RWPE1 (cell line): ENCODE results near the gene SLC25A38.
A peak's percentile ranks its signal among the peaks of the same experiment; 100 is the strongest.
"Not testable (repeated sequence)": the region's sequence is repeated elsewhere in the genome, so short reads cannot be mapped to it uniquely, and the experiment has no call there.

Experiments used
- CTCF ChIA-PET: fragments of 350-600 bp; sonication (Branson Sonifier 250); formaldehyde crosslinking; extraction: SDS; loops from one replicate; lab custom pipeline; 2021; lab: Yijun Ruan, JAX
- POLR2A ChIA-PET: fragments of 400-600 bp; formaldehyde crosslinking; extraction: SDS; loops from one replicate; lab custom pipeline; 2020; ENCODE audit warnings: antibody characterized with exemption; ENCODE audit not compliant: low non-redundant PET; lab: Yijun Ruan, JAX
- DNase-seq: peaks from one replicate; pipeline ENCODE4 v3.0.0; 2012; ENCODE audit warnings: low spot score
- H3K27ac ChIP-seq: fragments of 450-650 bp; 2 replicates; pipeline ENCODE4 v1.5.1; 2017
- TF ChIP-seq, protein P1 (sequence below): fragments of 450-650 bp; conservative IDR thresholded peaks from 2 replicates; pipeline ENCODE4 v1.5.1; 2017; ENCODE audit warnings: low read depth, mild to moderate bottlenecking

Gene SLC25A38

DNA sequence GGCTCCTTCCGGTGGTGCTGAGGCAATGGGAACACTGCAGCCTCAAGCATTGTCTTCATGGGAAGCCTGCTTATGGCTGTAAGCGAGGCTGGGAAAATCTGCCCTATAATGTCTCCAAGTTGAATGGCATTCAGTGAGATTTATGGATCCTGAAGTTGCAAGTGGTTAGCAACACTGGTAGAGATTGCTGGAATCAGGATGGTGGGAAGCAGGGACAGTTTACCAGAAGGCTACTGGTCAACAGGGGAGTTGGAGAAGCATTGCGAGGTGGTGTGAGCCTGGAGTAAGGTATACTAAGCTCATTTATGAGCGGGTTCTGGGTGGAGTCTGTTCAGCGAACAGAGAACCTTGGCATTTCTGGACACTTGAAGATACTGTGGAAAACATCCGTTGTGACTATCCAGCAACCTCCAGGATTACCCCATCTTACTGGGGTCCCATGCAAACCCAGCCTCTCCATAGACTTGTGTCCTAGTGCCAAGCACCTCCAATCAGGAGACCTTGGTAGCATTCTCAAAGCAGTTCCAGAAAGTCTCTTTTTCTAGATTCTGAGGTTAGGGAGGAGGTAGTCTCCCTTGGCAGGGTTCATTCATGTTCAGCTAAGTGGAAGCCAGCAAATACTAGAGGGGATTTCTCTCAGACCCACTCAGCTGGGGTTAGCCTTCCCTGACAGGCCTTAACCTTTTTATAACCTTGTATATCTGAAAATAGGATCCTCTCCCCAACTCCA, 30.7 kb downstream of the SLC25A38 start:
- TF ChIP-seq, protein P1, sequence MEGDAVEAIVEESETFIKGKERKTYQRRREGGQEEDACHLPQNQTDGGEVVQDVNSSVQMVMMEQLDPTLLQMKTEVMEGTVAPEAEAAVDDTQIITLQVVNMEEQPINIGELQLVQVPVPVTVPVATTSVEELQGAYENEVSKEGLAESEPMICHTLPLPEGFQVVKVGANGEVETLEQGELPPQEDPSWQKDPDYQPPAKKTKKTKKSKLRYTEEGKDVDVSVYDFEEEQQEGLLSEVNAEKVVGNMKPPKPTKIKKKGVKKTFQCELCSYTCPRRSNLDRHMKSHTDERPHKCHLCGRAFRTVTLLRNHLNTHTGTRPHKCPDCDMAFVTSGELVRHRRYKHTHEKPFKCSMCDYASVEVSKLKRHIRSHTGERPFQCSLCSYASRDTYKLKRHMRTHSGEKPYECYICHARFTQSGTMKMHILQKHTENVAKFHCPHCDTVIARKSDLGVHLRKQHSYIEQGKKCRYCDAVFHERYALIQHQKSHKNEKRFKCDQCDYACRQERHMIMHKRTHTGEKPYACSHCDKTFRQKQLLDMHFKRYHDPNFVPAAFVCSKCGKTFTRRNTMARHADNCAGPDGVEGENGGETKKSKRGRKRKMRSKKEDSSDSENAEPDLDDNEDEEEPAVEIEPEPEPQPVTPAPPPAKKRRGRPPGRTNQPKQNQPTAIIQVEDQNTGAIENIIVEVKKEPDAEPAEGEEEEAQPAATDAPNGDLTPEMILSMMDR: no peak
- POLR2A ChIA-PET: no interaction called here
- CTCF ChIA-PET: interaction anchor here (0.6 kb wide), 1 partner anchor 36 kb away, joined by 3 read pairs; no protein-coding TSS in a partner anchor
- no peak for DNase-seq
- H3K27ac ChIP-seq: peak overlapping the region; percentile 67

DNA sequence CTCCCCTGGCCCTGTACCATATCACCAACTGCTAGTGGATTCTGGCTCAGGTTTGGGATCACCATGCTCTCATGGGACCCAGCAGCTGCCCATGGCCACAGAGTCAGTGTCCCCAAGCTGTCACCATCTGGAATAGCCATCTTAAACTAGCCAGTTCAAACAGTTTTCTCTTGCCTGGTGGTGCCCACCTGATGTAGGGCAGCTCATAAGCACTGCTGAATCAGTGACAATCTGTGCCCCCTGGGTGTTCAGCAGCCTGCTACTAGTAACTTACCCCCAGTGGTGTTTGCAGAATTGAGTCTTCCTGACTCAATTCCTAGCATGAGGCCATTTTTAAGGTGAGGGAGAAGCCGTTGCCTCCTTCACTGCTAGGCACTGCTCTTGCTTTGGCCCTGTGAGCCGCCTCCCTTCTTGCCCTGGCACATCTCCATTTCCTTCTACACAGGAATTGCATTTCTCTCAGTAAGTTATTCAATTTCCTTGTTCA, 31.3 kb downstream of the SLC25A38 start:
- H3K27ac ChIP-seq: peak overlapping the region; percentile 67
- ChIA-PET CTCF (interaction anchor here (0.6 kb wide), 1 partner anchor 37 kb away, joined by 3 read pairs; no protein-coding TSS in a partner anchor), POLR2A (no interaction called here)
- TF ChIP-seq, protein P1: no peak
- no peak for DNase-seq

DNA sequence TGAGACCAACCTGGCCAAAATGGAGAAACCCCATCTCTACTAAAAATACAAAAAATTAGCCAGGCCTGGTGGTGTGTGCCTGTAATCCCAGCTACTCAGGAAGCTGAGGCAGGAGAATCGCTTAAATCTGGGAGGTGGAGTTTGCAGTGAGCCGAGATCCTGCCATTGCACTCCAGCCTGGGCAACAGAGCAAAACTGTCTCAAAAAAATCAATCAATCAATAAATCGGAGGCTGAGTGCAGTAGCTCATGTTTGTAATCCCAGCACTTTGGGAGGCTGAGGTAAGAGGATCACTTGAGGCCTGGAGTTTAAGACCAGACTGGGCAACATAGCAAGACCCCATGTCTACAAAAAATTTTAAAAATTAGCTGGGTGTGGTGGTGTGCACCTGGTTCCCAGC, 32.1 kb downstream of the SLC25A38 start:
- POLR2A ChIA-PET, DNase-seq, CTCF ChIA-PET, H3K27ac ChIP-seq: not testable (repeated sequence)

- POLR2A ChIA-PET: no interaction called here
Observed at GRCh38 chr3:39415983-39416382, 32.8 kb downstream of the SLC25A38 start.

DNA sequence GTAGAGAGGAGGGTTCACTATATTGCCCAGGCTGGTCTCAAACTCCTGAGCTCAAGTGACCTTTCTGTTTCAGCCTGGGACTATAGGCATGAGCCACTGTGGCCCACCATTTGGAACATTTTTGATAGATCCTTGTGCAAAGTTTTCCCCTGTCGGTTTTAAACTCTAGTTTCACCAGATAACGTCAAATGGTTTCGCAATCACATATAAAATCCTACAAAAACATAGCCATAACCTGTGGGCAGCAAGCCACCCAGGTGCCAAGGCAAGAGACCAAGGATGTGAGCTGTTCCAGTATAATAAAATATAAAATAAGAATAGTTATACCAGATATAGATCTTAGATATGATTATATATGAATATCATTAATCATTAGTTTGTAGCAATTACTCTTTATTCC, 33.8 kb downstream of the SLC25A38 start:
- CTCF ChIA-PET, DNase-seq, POLR2A ChIA-PET, H3K27ac ChIP-seq: not testable (repeated sequence)

More at GRCh38 chr3:39415983-39416382, 32.8 kb downstream of the SLC25A38 start:
- TF ChIP-seq, protein P1: no peak
- no peak for DNase-seq
- CTCF ChIA-PET: no interaction called here
- peak overlapping the region; percentile 38; the same call in 1 of the 2 replicates for H3K27ac ChIP-seq

DNA sequence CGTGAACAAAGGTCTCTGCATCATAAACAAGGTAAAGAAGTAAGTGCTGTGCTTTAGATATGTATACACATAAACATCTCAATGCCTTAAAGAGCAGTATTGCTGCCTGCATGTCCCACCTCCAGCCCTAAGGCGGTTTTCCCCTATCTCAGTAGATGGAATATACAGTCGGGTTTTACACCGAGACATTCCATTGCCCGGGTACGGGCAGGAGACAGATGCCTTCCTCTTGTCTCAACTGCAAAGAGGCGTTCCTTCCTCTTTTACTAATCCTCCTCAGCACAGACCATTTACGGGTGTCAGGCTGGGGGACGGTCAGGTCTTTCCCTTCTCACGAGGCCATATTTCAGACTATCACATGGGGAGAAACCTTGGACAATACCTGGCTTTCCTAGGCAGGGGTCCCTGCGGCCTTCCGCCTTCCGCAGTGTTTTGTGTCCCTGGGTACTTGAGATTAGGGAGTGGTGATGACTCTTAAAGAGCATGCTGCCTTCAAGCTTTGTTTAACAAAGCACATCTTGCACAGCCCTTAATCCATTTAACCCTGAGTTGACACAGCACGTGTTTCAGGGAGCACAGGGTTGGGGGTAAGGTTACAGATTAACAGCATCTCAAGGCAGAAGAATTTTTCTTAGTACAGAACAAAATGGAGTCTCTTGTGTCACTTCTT, 35.5 kb downstream of the SLC25A38 start:
- DNase-seq, H3K27ac ChIP-seq, POLR2A ChIA-PET, CTCF ChIA-PET: not testable (repeated sequence)

- ChIA-PET POLR2A (no interaction called here), CTCF (interaction anchor here (0.5 kb wide), 1 partner anchor 107 kb away, joined by 4 read pairs; no protein-coding TSS in a partner anchor)
- TF ChIP-seq, protein P1: no peak
- DNase-seq: no peak
- H3K27ac ChIP-seq: no peak overlapping the region
Observed at GRCh38 chr3:39419742-39420315, 36.7 kb downstream of the SLC25A38 start.
